GM23338 (cell line): Measurements from ENCODE around the gene RAD18.

Experiments used
- CREB1 ChIP-seq: fragments of 250-450 bp; sonication (Bioruptor Pico); IDR thresholded peaks from 2 replicates; pipeline ENCODE4 v1.5.0; 2020; ENCODE audit warnings: low read depth, mild to moderate bottlenecking, moderate library complexity
- CTCF ChIP-seq, 2 experiments: fragments of 200-600 bp in 1 of 2; sonication (generic) in 1 of 2; conservative IDR thresholded peaks; 2 replicates each; pipeline versions ENCODE4 v1.5.1 to v1.6.1; 2016 to 2017; ENCODE audit warnings: antibody characterized with exemption in 2 of 2, low read depth in 2 of 2, mild to moderate bottlenecking in 2 of 2, moderate library complexity in 1 of 2
- EZH2 ChIP-seq: fragments of 200-600 bp; sonication (generic); IDR thresholded peaks from one replicate; pipeline ENCODE4 v1.8.0; 2017; ENCODE audit warnings: antibody characterized with exemption, mild to moderate bottlenecking, low read depth; ENCODE audit not compliant: unreplicated experiment
- POLR2AphosphoS5 ChIP-seq: IDR thresholded peaks from 2 replicates; pipeline ENCODE4 v1.6.1; 2016; ENCODE audit warnings: antibody characterized with exemption, low read depth
- TF ChIP-seq, protein P1 (sequence below): fragments of 250-450 bp; sonication (Bioruptor Pico); IDR thresholded peaks from 2 replicates; pipeline ENCODE4 v1.5.0; 2020; ENCODE audit warnings: mild to moderate bottlenecking, moderate library complexity

DNA sequence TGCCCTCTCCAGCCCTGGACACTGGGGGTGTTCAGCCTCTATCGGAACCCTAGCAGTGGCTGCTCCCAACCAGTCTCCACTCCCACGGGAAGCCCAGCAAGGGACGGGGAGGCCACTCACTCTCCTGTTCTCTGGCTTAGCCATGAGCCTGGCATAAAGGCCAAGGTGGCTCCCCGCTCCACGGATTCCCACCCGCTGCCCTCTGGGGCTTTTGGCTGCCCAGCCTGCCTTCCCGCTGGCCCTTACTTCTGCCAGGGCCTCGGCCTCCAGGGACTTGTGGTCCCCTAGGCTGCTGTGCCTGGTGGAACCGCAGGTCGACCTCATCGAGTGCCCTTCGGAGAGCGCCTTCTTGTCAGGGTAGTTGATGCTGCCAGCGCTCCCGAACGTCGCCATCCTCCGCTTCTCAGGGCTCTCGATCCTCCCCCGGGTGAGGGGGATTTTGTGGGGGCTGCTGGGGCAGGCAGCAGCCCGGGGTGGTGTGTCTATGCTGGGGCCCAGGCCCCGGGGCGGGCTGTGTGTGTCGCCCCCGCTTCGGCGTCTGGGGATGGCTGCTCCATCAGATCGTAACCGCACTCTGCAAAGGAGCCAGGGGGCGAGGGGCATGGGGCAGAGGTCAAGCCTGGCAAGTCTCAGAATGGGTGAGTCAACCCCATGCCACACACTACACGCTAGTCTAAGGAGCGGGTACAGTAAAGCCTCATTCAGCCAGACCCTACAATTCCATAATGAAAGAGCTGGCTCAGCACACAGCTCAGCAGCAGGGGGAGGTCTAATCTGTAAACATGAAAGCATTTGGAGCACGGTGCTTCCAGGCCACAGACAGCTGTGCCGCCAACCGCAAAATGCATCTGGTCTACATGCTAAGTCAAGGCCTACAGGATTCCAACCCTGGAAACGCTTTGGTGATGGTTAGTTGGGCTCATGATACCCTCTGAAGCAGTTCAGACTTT, 27.3 kb upstream of the RAD18 start:
- TF ChIP-seq CTCF (conservative IDR thresholded peaks at IDR 0.05; ENCODE audit: low read depth in 2 of 2) (no peak), POLR2AphosphoS5 (no peak), CREB1 (CRISPR knock-in tag) (no peak), EZH2 (no peak)
- TF ChIP-seq, protein P1, sequence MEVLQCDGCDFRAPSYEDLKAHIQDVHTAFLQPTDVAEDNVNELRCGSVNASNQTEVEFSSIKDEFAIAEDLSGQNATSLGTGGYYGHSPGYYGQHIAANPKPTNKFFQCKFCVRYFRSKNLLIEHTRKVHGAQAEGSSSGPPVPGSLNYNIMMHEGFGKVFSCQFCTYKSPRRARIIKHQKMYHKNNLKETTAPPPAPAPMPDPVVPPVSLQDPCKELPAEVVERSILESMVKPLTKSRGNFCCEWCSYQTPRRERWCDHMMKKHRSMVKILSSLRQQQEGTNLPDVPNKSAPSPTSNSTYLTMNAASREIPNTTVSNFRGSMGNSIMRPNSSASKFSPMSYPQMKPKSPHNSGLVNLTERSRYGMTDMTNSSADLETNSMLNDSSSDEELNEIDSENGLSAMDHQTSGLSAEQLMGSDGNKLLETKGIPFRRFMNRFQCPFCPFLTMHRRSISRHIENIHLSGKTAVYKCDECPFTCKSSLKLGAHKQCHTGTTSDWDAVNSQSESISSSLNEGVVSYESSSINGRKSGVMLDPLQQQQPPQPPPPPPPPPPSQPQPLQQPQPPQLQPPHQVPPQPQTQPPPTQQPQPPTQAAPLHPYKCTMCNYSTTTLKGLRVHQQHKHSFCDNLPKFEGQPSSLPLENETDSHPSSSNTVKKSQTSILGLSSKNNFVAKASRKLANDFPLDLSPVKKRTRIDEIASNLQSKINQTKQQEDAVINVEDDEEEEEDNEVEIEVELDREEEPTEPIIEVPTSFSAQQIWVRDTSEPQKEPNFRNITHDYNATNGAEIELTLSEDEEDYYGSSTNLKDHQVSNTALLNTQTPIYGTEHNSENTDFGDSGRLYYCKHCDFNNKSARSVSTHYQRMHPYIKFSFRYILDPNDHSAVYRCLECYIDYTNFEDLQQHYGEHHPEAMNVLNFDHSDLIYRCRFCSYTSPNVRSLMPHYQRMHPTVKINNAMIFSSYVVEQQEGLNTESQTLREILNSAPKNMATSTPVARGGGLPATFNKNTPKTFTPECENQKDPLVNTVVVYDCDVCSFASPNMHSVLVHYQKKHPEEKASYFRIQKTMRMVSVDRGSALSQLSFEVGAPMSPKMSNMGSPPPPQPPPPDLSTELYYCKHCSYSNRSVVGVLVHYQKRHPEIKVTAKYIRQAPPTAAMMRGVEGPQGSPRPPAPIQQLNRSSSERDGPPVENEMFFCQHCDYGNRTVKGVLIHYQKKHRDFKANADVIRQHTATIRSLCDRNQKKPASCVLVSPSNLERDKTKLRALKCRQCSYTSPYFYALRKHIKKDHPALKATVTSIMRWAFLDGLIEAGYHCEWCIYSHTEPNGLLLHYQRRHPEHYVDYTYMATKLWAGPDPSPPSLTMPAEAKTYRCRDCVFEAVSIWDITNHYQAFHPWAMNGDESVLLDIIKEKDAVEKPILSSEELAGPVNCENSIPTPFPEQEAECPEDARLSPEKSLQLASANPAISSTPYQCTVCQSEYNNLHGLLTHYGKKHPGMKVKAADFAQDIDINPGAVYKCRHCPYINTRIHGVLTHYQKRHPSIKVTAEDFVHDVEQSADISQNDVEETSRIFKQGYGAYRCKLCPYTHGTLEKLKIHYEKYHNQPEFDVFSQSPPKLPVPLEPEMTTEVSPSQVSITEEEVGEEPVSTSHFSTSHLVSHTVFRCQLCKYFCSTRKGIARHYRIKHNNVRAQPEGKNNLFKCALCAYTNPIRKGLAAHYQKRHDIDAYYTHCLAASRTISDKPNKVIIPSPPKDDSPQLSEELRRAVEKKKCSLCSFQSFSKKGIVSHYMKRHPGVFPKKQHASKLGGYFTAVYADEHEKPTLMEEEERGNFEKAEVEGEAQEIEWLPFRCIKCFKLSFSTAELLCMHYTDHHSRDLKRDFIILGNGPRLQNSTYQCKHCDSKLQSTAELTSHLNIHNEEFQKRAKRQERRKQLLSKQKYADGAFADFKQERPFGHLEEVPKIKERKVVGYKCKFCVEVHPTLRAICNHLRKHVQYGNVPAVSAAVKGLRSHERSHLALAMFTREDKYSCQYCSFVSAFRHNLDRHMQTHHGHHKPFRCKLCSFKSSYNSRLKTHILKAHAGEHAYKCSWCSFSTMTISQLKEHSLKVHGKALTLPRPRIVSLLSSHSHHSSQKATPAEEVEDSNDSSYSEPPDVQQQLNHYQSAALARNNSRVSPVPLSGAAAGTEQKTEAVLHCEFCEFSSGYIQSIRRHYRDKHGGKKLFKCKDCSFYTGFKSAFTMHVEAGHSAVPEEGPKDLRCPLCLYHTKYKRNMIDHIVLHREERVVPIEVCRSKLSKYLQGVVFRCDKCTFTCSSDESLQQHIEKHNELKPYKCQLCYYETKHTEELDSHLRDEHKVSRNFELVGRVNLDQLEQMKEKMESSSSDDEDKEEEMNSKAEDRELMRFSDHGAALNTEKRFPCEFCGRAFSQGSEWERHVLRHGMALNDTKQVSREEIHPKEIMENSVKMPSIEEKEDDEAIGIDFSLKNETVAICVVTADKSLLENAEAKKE (CRISPR knock-in tag) = no peak
